HG03457 (cell line): ENCODE measurements around the gene LRP5.
"Not testable (repeated sequence)": the region's sequence is repeated elsewhere in the genome, so short reads cannot be mapped to it uniquely, and the experiment has no call there.

Experiments used
- ATAC-seq: cut with Tn5 transposase; IDR thresholded peaks from one replicate; pipeline ENCODE4 v1.9.1; 2021; ENCODE audit warnings: moderate number of reproducible peaks; ENCODE audit not compliant: unreplicated experiment

The LRP5 gene

GRCh38 chr11:68460741-68461574, 148.6 kb downstream of the LRP5 start, which contains the start of gene PPP6R3:
Gene PPP6R3 (plus strand): TSS chr11:68460752. CDS start chr11:68537665, 76,913 bp downstream.
- no peak for ATAC-seq

GRCh38 chr11:68461575-68461917, 149.2 kb downstream of the LRP5 start:
- no peak for ATAC-seq

DNA sequence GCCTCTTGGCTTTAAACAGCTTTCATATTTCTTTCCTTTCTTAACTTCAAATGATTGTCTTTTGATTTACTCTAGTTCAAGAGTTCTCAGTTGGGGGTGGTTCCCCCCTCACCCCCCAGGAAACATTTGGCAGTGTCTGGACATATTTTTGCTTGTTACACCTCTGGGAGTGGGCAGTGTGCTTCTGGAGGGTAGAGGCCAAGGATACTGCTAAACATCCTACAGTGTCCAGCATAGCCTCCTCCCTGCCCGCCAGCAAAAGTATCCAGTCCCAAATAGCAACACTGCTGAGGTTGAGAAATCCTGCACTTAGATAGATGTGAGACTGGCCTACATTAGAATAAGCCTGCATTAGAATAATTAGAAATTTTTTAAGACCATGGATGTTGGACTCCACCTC, 151.3 kb downstream of the LRP5 start:
- ATAC-seq, result no peak

DNA sequence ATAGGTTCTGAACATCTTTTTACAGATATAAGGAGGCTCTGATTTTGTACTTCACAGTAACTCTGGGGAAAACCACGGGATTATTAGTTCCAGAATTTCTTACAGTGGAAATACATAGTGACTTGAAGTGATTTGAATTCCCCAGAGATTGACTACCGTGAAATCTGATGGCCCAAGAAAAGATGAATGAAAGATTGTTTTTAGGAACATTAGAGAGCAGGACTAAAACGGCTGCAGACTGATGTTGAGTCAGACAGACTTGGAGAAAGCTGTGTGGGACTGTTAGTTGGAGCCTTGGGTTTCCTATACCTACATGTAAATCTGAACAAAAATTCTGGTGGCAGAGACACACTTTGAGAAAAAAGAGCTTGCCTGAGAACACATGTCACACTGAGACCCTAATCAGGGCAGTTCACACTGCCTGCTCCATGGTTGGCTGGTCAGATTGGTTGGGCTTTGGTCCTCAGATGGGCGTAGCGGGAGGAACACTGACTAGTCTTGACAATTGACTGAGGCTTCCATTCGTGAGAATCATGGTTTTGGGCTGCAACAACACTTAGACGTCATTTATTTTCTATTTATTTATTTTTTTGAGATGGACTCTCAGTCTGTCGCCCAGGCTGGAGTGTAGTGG, 154.9 kb downstream of the LRP5 start:
- no peak for ATAC-seq

- ATAC-seq, result no peak
These were observed 155.9 kb downstream of the LRP5 start for GRCh38 chr11:68468217-68468828.

GRCh38 chr11:68469122-68469521, 156.7 kb downstream of the LRP5 start:
- no peak for ATAC-seq

DNA sequence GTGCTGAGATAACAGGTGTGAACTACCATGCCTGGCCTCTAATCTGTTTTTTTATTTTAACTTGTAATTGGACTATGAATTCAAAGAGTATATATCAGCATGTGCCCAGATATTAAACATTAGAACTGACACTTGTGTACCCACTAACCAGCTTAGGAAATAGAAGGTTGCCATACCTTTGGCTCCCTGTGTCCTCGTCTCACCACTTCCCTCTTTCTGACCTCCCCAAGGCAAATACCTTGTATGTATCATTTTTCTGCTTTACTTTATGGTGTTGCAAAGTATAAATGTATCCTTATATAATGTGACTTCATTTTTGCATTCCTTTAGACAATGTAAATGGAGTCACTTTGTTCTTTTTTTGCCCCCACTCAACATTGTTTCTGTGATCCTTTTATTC, 157.3 kb downstream of the LRP5 start:
- ATAC-seq, result no peak

DNA sequence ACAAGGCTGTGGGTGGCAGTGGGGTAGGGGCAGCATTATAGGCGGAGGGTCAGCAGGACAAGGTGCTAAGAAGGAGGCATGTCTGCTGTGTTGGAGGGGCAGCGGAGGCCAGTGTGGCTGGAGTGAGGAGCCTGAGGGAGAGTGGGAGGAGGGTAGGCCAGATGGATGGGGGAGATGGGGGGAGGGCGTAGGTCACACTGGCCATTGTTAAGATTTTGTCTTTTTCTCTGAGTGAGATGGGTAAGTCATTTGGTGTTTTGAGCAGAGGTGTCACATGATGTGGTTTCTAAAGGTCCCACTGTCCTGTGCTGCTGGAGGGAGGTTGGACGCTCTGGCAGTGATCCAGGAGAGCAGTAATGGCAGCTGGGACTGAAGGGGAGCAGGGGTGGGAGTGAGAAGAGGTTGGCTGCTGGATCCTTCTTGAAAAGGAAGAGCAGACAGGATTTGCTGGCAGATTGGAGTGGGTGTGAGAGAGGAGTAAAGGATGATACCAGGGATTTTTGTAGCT, 158.0 kb downstream of the LRP5 start:
- ATAC-seq, result no peak

GRCh38 chr11:68471360-68472340, 159.3 kb downstream of the LRP5 start:
- ATAC-seq, result no peak

- no peak for ATAC-seq
These were observed 160.4 kb downstream of the LRP5 start for GRCh38 chr11:68472778-68473177.

- ATAC-seq, result no peak
These were observed 161.3 kb downstream of the LRP5 start for GRCh38 chr11:68473693-68474092.

GRCh38 chr11:68475626-68476025, 163.2 kb downstream of the LRP5 start:
- not testable (repeated sequence) for ATAC-seq

GRCh38 chr11:68479390-68479789, 167.0 kb downstream of the LRP5 start:
- no peak for ATAC-seq

DNA sequence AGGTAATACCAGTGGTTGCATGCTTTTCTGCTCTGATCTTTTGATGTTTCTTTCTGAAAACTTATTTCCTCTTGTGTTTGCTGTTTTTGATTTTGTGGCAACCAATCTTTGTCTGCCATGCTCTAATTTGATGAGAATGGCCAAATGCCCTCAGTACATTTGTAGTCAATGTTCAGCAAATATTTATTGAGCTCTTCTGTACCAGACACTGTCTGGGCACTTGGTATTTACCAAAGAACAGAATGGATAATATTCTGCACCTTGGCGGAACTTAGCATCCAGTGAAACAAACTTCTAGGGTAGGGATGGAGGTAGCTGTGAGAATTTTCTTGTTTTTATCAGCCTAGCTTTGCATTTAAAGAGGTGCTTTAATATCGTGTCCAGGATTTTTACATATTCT, 167.8 kb downstream of the LRP5 start:
- ATAC-seq, result no peak

- ATAC-seq, result no peak
These were observed 168.6 kb downstream of the LRP5 start for GRCh38 chr11:68480852-68481510.

- no peak for ATAC-seq
These were observed 169.3 kb downstream of the LRP5 start for GRCh38 chr11:68481579-68482240.

DNA sequence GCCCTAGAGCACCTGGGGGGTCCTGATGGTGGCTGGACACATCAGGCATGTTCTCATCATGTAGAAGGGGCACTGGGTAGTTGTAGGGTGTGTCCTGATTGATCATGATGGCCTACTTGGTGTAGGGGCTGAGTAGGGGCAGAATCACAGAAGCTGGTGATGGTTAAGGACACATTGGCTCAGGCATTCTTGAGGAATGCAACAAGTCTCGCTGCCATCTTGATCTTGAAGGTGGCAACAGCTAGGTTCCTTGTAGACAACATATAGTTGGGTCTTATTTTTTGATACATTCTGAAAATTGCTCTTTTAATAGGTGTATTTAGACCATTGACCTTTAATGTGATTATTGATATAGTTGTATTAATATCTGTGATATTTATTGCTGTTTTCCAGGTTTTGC, 176.2 kb downstream of the LRP5 start:
- no peak for ATAC-seq

- no peak for ATAC-seq
These were observed 182.9 kb downstream of the LRP5 start for GRCh38 chr11:68495220-68495729.

DNA sequence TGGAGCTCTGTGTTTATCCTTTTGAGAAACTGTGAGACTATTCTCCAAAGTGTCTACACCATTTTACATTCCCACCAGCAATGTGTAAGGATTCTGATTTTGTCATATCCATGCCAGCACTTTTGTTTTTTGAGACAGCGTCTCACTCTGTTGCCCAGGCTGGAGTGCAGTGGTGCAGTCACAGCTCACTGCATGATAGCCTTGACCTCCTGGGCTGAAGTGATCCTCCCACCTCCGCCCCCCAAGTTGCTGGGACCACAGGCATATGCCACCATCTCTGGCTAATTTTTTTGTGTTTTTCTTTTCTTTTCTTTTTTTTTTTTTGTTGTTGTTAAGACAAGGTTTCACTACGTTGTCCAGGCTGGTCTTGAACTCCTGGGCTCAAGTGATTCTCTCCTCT, 183.5 kb downstream of the LRP5 start:
- no peak for ATAC-seq
